Transverse colon (tissue), 4 donors: ENCODE data around the gene MYOM1.

Source experiments
- POLR2A ChIP-seq: fragments of 450-650 bp; IDR thresholded peaks from one replicate; pipeline ENCODE4 v1.6.1; 2016; ENCODE audit warnings: antibody characterized with exemption, mild to moderate bottlenecking, moderate library complexity
- POLR2AphosphoS5 ChIP-seq, 3 donors: sonication (generic); formaldehyde crosslinking; IDR thresholded peaks; one replicate each; pipeline ENCODE4 v1.6.1; 2016; ENCODE audit warnings: antibody characterized with exemption in 3 of 3
- TF ChIP-seq, protein P1 (sequence below), 5 experiments: fragments of 200-600 bp in 3 of 5; fragments of 450-650 bp in 2 of 5; sonication (generic) in 3 of 5; IDR thresholded peaks; 1 replicate in 2 of 5; 2 replicates in 3 of 5; pipeline ENCODE4 v1.5.1; 2016 to 2017; ENCODE audit warnings: antibody characterized with exemption in 5 of 5, inconsistent platforms in 3 of 5, mild to moderate bottlenecking in 2 of 5, moderate library complexity in 1 of 5

DNA sequence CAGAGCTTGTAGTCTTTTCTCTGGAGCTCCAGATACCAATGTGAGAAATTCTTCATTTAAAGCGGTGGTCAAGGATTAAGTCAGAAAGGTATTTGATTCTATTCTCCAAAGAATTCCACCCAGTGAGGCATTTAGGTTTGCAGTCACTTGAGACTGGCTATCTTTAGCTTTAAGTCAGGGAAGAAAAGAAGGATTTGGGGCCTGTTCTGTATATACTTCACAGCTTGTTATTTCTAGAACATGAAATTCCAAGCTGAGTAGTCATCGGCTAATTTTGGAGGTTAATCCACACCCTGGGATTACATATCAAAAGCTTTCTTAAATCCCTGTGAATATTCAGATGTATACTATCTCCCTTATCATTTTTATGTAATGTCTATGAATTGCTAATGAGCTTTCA is 39.4 kb downstream of the MYOM1 start:
- TF ChIP-seq POLR2AphosphoS5 (IDR thresholded peaks at IDR 0.05) (no peak), POLR2A (no peak)
- TF ChIP-seq, protein P1, sequence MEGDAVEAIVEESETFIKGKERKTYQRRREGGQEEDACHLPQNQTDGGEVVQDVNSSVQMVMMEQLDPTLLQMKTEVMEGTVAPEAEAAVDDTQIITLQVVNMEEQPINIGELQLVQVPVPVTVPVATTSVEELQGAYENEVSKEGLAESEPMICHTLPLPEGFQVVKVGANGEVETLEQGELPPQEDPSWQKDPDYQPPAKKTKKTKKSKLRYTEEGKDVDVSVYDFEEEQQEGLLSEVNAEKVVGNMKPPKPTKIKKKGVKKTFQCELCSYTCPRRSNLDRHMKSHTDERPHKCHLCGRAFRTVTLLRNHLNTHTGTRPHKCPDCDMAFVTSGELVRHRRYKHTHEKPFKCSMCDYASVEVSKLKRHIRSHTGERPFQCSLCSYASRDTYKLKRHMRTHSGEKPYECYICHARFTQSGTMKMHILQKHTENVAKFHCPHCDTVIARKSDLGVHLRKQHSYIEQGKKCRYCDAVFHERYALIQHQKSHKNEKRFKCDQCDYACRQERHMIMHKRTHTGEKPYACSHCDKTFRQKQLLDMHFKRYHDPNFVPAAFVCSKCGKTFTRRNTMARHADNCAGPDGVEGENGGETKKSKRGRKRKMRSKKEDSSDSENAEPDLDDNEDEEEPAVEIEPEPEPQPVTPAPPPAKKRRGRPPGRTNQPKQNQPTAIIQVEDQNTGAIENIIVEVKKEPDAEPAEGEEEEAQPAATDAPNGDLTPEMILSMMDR (IDR thresholded peaks at IDR 0.05), result no peak
